ENCODE results near the gene ZNF384. TPM values are rescaled to one million over a fixed set of nuclear protein-coding genes. Genes with fewer than 3 reads are reported as not detected.
A peak's percentile ranks its signal among the peaks of the same experiment; 100 is the strongest.

Gene ZNF384
- total RNA-seq, 1 donor from 2014 or later = 164 TPM

DNA sequence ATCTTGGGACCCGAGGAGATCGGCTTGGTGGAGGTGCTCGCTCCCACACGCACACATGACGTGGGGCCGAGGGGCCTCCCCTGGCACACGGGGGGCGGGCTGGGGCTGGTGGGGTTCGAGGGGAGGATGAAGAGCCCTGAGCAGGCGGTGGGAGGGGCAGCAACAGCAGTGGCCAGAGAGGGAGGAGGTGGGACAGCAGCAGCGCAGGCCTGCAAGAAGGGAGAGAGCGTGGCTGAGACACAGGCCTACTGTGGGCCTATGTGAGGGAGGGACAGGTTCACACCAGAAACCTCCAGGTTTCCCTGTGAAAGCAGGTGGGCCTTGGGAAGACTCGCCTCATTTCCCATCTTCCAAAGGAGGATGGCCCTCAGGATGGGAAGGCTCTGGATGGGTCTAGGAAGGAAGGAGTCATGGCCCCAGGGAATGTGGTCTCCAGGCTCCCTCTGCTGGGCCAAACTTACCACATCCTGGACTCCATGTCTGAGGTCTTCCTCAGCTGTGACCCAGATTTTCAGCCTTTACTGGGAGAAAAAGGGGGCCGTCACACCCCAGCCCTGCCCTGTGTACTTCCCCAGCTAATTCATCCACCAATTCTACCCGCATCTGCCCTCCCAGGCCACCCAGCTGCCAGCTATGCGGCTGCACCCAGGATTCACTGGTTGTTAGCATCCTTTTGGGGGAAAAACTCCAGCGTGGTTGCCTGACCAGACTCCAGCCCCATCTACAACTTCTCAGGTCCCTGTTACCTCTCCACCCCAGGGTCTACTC lies 8.6 kb upstream of the ZNF384 start:
- DNase-seq (ENCODE audit: low spot score, unreplicated experiment) = no peak
- Mint-ChIP-seq H3K27ac (peak overlapping the region; percentile 40), H3K27me3 (peaks cover 76% of the 10 kb centered on the region), H3K36me3 (ENCODE audit: insufficient read depth) (no peaks in the 10 kb centered on the region), H3K9me3 (ENCODE audit: low read depth) (no peaks in the 10 kb centered on the region), H3K4me3 (ENCODE audit: low read depth) (no peak overlapping the region), H3K4me1 (ENCODE audit: low read depth) (peaks cover 10% of the 10 kb centered on the region)
- TF ChIP-seq, protein P1, sequence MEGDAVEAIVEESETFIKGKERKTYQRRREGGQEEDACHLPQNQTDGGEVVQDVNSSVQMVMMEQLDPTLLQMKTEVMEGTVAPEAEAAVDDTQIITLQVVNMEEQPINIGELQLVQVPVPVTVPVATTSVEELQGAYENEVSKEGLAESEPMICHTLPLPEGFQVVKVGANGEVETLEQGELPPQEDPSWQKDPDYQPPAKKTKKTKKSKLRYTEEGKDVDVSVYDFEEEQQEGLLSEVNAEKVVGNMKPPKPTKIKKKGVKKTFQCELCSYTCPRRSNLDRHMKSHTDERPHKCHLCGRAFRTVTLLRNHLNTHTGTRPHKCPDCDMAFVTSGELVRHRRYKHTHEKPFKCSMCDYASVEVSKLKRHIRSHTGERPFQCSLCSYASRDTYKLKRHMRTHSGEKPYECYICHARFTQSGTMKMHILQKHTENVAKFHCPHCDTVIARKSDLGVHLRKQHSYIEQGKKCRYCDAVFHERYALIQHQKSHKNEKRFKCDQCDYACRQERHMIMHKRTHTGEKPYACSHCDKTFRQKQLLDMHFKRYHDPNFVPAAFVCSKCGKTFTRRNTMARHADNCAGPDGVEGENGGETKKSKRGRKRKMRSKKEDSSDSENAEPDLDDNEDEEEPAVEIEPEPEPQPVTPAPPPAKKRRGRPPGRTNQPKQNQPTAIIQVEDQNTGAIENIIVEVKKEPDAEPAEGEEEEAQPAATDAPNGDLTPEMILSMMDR (IDR thresholded peaks at IDR 0.05; ENCODE audit: unreplicated experiment) = peak; percentile 64

DNA sequence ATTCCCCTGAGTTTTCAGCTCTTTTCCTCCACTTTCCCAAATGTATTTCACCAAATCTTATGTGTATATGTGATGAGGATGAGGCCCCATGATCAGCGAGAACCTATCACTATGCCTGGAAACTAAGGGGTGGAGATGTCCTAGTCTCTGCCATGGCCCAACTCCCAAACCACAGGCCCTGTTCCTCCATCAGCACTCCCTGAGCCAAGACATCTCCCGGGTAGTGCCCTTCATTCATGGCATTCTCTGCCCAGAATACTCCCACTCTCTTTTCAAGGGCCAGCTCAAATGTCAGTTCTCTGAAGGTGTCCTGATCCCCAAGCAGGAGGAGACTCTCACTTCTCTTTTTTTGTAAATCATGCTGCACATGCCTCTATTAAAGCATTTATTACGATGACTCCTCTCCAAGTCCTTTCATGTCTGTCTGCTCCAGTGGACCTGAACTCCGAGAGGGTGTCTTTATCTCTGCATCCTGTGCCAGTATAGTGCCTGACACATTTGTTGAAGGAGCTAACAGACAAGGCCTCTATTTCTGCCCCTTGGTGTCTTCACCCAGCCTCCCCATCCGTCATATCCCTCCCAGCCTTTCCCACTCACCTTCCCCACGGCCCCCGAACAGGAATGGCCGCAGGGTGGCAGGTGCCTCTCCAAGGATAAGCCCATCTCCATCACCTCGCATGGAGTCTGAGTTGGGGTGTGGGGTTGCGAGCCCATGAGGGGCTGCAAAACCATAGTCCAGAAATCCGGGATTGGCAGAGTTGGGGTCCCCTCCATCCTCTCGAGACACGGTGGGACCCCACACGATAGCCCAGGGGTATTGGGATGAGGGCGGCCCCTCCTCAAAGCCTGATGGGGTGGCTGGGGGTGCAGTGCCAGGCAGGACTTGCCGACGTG lies 7.8 kb upstream of the ZNF384 start:
- Mint-ChIP-seq H3K27me3 (peaks cover 70% of the 10 kb centered on the region), H3K9me3 (ENCODE audit: low read depth) (no peaks in the 10 kb centered on the region), H3K27ac (no peak overlapping the region), H3K4me1 (ENCODE audit: low read depth) (peaks cover 12% of the 10 kb centered on the region), H3K4me3 (ENCODE audit: low read depth) (no peak overlapping the region), H3K36me3 (ENCODE audit: insufficient read depth) (no peaks in the 10 kb centered on the region)
- DNase-seq (ENCODE audit: low spot score, unreplicated experiment) = no peak
- TF ChIP-seq, protein P1 (IDR thresholded peaks at IDR 0.05; ENCODE audit: unreplicated experiment) = no peak

DNA sequence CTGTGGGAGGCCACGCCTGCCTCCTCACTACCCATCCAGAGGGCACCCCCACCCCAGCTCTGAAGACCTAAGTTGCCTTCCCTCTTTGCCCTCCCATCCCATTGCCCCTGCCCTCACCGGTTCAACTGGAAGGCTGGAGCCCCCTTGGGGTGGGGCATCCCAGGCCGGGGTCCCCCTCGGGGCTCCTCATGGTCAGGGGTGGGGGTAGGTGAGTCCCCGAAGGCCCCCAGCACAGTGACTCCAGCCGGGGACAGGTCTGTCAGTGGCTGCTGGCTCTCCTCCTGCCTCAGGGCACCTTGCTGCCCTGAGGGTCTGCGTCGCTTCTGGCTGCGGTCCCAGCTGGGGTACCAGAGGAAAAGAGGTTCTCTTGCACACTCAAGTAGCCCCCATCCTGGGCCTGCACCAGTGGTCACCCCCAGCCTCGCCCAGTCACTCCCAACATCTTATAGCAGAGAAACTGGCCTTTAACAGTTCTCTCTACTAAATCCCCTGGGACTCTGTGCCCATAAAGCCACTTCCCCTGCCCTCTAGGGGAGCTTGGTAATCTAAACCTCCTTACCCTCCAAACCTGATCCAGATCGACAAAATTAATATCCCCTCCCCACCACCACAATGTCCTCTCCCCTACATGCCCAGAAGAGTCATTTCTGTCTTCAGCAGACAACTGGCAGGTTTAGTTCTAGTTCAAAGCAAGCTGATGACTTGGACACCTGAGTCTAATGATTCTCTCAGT lies 6.3 kb upstream of the ZNF384 start:
- DNase-seq (ENCODE audit: low spot score, unreplicated experiment) = no peak
- Mint-ChIP-seq H3K27me3 (peaks cover 57% of the 10 kb centered on the region), H3K4me3 (ENCODE audit: low read depth) (no peak overlapping the region), H3K4me1 (ENCODE audit: low read depth) (peaks cover 8% of the 10 kb centered on the region), H3K9me3 (ENCODE audit: low read depth) (no peaks in the 10 kb centered on the region), H3K27ac (peak overlapping the region; percentile 44), H3K36me3 (ENCODE audit: insufficient read depth) (no peaks in the 10 kb centered on the region)
- TF ChIP-seq, protein P1 (IDR thresholded peaks at IDR 0.05; ENCODE audit: unreplicated experiment) = no peak

DNA sequence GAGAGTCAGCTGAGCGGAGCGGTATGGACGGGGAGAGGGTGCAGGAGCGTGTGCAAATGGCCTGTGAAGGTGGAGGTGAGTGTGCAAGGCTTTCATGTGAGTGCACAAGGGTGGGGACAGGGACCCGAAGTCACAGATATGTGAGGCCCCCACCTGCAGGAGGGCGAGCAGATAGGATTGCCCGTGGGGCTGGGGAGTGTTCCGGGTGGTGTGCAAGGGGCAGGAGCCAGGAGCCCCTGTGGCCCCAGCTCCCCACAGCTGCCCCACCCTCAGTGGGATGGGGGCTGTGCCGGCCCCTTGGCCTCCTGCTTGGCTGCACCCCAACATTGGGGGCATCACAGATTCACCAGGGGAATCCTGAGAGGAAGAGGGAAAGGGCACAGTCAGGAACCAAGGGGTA lies 5.5 kb upstream of the ZNF384 start:
- TF ChIP-seq, protein P1 (IDR thresholded peaks at IDR 0.05; ENCODE audit: unreplicated experiment) = no peak
- peaks cover 13% of the 10 kb centered on the region for H3K4me1 Mint-ChIP-seq (ENCODE audit: low read depth)
- no peaks in the 10 kb centered on the region for H3K36me3 Mint-ChIP-seq (ENCODE audit: insufficient read depth)
- H3K4me3 Mint-ChIP-seq (ENCODE audit: low read depth) = no peak overlapping the region
- H3K9me3 Mint-ChIP-seq (ENCODE audit: low read depth) = no peaks in the 10 kb centered on the region
- DNase-seq (ENCODE audit: low spot score, unreplicated experiment) = no peak
- no peak overlapping the region for H3K27ac Mint-ChIP-seq
- peaks cover 56% of the 10 kb centered on the region for H3K27me3 Mint-ChIP-seq

DNA sequence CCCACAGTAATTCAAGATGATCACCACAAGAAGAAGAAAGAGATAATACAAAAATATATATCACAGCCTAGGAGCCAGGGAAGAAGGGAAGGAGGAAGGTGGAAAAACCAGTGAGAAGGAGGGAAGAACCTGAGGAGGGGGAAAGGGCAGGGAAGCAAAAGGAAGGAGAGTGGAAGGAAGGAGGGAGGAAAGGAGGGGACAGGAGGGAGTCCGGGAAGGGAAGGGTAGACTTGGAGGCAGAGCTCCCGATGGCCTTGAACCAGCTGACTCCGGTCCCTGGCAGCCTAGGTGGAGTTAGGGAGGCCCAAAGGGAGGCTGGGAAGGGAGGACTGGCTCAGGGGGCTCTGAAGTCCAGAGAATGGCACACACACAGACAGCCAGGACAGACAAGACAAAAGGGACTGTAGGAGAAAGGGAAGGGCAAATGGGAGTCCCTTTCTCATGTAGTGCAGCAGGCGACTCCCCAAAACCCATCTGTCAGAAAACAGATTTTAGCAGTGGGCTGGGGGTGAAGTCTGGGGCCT lies 4.7 kb upstream of the ZNF384 start:
- TF ChIP-seq, protein P1 (IDR thresholded peaks at IDR 0.05; ENCODE audit: unreplicated experiment) = no peak

More for the DNA sequence above, 4.7 kb upstream of the ZNF384 start:
- DNase-seq (ENCODE audit: low spot score, unreplicated experiment) = no peak
- Mint-ChIP-seq H3K4me1 (ENCODE audit: low read depth) (peaks cover 11% of the 10 kb centered on the region), H3K36me3 (ENCODE audit: insufficient read depth) (no peaks in the 10 kb centered on the region), H3K27me3 (peaks cover 48% of the 10 kb centered on the region), H3K27ac (no peak overlapping the region), H3K9me3 (ENCODE audit: low read depth) (no peaks in the 10 kb centered on the region), H3K4me3 (ENCODE audit: low read depth) (no peak overlapping the region)
